Measurements from ENCODE around the gene XPO1. TPM values are rescaled to one million over a fixed set of nuclear protein-coding genes. Genes with fewer than 3 reads are reported as not detected.
"Not testable (repeated sequence)": the region's sequence is repeated elsewhere in the genome, so short reads cannot be mapped to it uniquely, and the experiment has no call there.

XPO1 gene
- 108 and 173 TPM in 2 replicates for total RNA-seq (2014; rRNA removed; shearing (Covaris generic); ENCODE audit: low replicate concordance)

DNA sequence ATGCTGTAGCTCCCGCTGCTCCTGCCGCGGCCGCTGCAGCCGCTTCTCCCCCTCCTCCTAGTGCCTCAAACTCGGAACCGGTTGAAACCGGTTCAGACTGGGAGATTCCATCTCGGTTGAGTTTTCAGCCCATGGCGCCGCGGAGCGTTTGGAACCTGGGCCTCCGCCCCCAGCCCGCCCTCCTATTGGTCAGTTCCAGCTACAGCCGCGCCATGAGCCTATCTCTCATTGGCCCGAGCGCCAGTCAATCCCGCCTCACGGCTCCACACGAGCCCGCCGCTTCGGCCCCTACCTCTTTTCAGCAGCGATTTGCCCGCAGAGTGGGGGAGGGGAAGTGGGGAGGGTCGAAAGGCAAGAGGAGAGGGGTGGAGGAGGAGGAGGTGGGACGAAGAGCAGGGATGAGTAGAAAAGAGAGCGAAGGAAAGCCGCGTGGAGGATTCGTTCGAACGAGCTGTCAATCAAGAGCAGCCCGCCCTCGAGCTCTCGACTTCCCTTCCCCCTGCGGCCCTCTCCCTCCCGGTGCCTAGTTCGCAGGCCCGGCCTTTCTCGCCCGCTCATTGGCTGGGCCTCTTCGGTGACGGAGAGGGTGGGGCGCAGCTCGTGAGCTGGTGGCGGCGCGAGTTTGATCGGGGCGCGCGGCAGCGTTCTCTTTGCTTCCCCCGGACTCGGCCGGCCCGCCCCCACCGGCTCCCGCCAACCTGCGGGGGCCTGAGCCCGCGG lies at the start of gene XPO1:
XPO1 (minus strand) TSS at position 157 of the 720 bp plus-strand sequence. CDS start 4,459 bp downstream, outside the sequence.
- Histone ChIP-seq H3K27me3 (no peaks in the 10 kb centered on the region), H3K9me3 (no peaks in the 10 kb centered on the region), H3K4me3 (peak within 1 kb of the TSS; percentile 98), H3K36me3 (peaks cover 12% of the 10 kb centered on the region)
- peak; percentile 100 for DNase-seq

DNA sequence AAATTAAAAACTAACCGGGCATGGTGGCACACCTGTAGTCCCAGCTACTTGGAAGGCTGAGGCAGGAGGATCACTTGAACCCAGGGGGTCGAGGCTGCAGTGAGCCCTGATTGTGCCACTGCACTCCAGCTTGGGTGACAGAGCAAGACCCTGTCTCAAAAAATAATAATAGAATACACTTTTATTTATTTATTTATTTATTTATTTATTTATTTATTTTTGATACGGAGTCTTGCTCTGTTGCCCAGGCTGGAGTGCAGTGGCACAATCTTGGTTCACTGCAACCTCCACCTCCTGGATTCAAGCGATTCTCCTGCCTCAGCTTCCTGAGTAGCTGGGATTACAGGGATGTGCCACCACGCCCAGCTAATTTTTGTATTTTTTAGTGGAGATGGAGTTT lies 48.8 kb upstream of the XPO1 start:
- not testable (repeated sequence) for H3K4me3 ChIP-seq, H3K36me3 ChIP-seq, H3K9me3 ChIP-seq, H3K27me3 ChIP-seq, DNase-seq

DNA sequence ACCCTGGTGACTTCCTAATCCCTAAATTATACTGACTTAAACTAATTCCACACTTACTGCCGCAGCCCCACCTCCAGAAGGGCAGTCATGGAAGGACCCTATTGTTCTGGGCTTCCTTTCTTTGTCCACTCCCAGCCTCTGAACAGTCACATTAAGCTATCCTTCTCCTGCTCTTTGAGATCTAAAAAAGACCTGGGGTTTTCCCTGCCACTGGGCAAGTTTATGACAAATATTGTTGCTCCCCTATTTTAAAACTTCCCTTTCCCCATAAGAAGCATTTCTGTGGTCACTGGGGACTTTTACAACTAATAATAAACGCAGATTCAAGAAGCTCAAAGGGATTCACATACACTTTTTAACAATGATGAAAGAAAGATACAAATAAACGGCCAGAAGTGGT lies 47.2 kb upstream of the XPO1 start:
- H3K4me3 ChIP-seq: no peak overlapping the region
- no peaks in the 10 kb centered on the region for H3K36me3 ChIP-seq
- H3K27me3 ChIP-seq: no peaks in the 10 kb centered on the region
- no peak for DNase-seq
- H3K9me3 ChIP-seq: no peaks in the 10 kb centered on the region

DNA sequence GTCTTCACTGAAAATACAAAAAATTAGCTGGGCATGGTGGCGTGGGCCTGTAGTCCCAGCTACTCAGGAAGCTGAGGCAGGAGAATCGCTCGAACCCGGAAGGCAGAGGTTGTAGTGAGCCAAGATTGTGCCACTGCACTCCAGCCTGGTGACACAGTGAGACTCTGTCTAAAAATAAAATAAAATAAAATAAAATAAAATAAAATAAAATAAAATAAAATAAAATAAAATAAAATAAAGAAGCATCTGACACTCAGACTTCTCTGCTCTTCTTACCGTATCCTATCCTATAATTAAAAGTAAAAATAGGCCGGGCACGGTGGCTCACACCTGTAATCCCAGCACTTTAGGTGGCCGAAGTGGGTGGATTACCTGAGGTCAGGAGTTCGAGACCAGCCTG lies 46.2 kb upstream of the XPO1 start:
- H3K27me3 ChIP-seq, DNase-seq, H3K4me3 ChIP-seq, H3K36me3 ChIP-seq, H3K9me3 ChIP-seq: not testable (repeated sequence)

DNA sequence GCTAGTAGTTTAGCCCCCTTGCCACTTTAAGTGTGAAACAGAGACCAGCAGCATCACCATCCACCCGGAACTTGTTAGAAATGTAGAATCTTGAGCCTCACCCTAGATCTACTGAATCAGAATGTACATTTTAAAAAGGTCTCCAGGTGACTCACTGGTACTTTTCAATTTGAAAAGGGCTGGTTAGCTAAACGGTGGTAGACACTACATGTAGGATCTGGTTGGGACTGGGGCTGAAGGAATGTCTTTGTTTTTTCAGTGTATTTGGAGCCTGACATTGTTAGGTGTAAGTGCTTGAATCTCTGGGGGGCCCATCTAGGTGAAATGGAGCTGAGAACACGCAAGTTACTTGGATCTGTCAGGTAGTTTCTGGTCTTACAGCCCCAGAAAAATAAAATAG lies 44.0 kb upstream of the XPO1 start:
- no peaks in the 10 kb centered on the region for H3K27me3 ChIP-seq
- no peak overlapping the region for H3K4me3 ChIP-seq
- no peaks in the 10 kb centered on the region for H3K36me3 ChIP-seq
- H3K9me3 ChIP-seq: no peaks in the 10 kb centered on the region
- no peak for DNase-seq

DNA sequence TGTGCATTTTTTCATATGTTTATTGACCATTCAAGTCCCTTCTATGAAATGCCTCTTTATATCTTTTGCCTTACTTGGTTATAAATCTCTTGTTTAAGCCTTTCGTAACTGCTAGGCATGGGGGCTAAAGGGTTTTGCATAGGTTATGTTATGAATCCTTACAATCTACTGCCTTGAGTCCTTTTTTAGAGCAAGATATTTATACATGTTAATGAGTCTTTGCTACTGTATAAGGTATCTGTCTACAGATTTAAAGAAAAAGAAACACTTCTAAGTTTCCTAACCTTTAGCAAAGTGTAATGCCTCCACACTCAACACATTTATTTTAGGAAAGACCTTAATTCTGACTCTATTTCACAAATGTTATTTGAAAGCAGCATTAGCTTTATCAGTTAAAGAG lies 43.6 kb upstream of the XPO1 start:
- Histone ChIP-seq H3K36me3 (no peaks in the 10 kb centered on the region), H3K27me3 (no peaks in the 10 kb centered on the region), H3K4me3 (no peak overlapping the region), H3K9me3 (no peaks in the 10 kb centered on the region)
- no peak for DNase-seq

- no peak overlapping the region for H3K4me3 ChIP-seq
- H3K27me3 ChIP-seq: no peaks in the 10 kb centered on the region
- DNase-seq: no peak
- H3K9me3 ChIP-seq: no peaks in the 10 kb centered on the region
- H3K36me3 ChIP-seq: no peaks in the 10 kb centered on the region
Measured at GRCh38 chr2:61575447-61575859, 37.3 kb upstream of the XPO1 start.

GRCh38 chr2:61566566-61566965 lies 28.4 kb upstream of the XPO1 start:
- Histone ChIP-seq H3K27me3 (no peaks in the 10 kb centered on the region; the same call in 1 of the 2 replicates), H3K4me3 (no peak overlapping the region), H3K36me3 (no peaks in the 10 kb centered on the region), H3K9me3 (no peaks in the 10 kb centered on the region)
- no peak for DNase-seq

GRCh38 chr2:61562615-61563014 lies 24.5 kb upstream of the XPO1 start:
- Histone ChIP-seq H3K27me3 (no peaks in the 10 kb centered on the region; the same call in 1 of the 2 replicates), H3K36me3 (no peaks in the 10 kb centered on the region), H3K4me3 (no peak overlapping the region), H3K9me3 (no peaks in the 10 kb centered on the region)
- no peak for DNase-seq

- H3K4me3 ChIP-seq: no peak overlapping the region
- no peak for DNase-seq
- H3K9me3 ChIP-seq: no peaks in the 10 kb centered on the region
- no peaks in the 10 kb centered on the region for H3K36me3 ChIP-seq
- H3K27me3 ChIP-seq: no peaks in the 10 kb centered on the region; the same call in 1 of the 2 replicates
Measured at GRCh38 chr2:61558160-61558559, 20.0 kb upstream of the XPO1 start.

DNA sequence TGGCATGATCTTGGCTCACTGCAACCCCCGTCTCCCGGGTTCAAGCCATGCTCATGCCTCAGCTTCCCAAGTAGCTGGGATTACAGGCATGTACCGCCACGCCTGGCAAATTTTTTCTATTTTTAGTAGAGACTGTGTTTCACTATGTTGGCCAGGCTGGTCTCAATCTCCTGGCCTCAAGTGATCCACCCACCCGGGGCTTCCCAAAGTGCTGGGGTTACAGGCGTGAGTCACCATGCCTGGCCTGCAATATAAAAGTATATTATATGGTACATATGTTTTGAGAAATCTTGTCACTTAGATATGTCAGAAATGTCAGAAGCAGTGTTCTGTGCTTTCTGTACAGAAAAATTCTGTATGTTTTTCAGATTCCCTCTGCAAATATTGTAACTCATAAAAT lies 19.2 kb upstream of the XPO1 start:
- no peaks in the 10 kb centered on the region for H3K36me3 ChIP-seq
- peak; percentile 22 for DNase-seq
- H3K4me3 ChIP-seq: no peak overlapping the region
- no peaks in the 10 kb centered on the region for H3K9me3 ChIP-seq
- no peaks in the 10 kb centered on the region; the same call in 1 of the 2 replicates for H3K27me3 ChIP-seq

GRCh38 chr2:61554604-61555003 lies 16.4 kb upstream of the XPO1 start:
- no peaks in the 10 kb centered on the region for H3K36me3 ChIP-seq
- no peaks in the 10 kb centered on the region for H3K27me3 ChIP-seq
- H3K4me3 ChIP-seq: no peak overlapping the region
- H3K9me3 ChIP-seq: no peaks in the 10 kb centered on the region
- no peak for DNase-seq

DNA sequence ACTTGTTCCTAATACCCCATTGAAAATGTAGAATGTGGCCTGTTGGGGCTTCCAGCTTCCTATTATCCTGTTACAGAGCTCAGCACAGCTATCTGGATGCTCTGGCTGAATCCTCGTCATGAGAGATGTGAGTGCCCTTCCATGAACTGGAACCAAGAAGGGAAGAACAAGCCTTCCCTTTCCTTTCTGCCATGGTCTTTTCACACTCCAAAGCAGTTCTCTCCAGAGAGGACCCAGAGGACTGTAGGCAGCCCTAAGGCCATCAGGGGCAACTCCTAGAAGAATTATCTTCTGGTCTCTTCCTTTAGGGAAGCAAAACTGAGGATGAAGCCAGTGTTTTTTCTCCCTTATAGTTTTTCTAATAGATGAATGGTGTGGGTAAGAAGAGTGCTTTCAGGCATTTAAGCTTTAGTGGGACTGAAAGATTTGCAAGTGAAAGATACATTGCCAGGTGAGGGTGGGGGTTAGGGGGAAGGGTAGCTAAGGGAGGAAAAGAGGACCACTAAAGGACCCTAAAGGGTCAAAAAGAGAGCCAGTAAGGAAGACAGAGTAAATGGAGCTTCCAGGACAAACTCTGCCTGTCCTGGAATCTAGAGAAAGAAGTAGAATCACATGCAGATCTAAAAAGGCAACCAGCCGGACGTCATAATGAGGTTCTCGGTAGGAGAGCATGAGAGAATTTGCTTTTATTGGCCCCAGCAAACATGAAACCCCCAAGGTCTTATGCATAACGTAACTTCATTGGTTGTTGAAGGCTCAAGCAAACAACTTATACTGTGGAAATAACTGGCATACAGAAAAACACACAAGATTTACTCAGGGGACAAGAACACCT lies 12.4 kb upstream of the XPO1 start:
- no peak for DNase-seq
- H3K36me3 ChIP-seq: no peaks in the 10 kb centered on the region

DNA sequence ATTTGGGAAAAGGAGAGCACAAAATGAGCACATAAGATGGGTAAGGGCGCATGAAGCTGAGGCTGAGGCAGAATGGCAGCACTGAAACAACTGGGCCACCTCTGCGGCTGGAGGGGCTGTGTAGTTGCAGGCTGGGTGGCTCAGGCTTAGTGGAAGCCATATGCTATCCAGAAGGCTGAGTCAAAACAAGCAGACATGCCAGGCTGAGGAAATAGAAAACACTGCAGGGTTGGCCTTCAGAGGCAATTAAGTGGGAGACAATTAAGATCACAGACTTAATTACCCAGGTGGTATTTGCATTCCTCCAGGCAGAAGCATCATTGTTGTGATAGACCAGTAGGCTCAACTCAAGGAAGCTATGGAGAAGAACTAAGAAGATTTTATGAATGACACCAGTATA lies 11.4 kb upstream of the XPO1 start:
- Histone ChIP-seq H3K9me3 (no peaks in the 10 kb centered on the region), H3K36me3 (no peaks in the 10 kb centered on the region), H3K4me3 (no peak overlapping the region), H3K27me3 (no peaks in the 10 kb centered on the region)
- DNase-seq: no peak

More for the DNA sequence above, 12.4 kb upstream of the XPO1 start:
- no peak overlapping the region for H3K4me3 ChIP-seq
- H3K27me3 ChIP-seq: no peaks in the 10 kb centered on the region
- no peaks in the 10 kb centered on the region for H3K9me3 ChIP-seq

DNA sequence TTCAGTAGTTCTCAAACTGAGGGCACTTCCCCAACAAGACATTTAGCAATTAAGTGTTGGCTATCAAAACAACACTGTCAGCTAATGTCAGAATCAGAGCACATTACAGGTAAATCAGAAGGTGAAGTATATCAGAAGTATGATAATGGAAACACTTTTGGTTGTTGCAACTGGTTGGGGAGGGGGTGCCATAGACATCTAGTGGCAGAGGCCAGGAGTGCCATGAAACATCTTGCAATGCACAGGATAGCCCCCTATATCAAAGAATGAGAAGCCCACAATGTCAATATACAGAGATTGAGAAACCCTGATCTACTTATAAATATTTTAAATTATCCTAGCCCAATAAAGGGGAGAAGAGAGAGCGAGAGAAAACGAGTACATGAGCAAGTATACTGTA lies 4.9 kb upstream of the XPO1 start:
- Histone ChIP-seq H3K9me3 (no peaks in the 10 kb centered on the region), H3K27me3 (no peaks in the 10 kb centered on the region), H3K36me3 (no peaks in the 10 kb centered on the region), H3K4me3 (no peak overlapping the region)
- DNase-seq: no peak

DNA sequence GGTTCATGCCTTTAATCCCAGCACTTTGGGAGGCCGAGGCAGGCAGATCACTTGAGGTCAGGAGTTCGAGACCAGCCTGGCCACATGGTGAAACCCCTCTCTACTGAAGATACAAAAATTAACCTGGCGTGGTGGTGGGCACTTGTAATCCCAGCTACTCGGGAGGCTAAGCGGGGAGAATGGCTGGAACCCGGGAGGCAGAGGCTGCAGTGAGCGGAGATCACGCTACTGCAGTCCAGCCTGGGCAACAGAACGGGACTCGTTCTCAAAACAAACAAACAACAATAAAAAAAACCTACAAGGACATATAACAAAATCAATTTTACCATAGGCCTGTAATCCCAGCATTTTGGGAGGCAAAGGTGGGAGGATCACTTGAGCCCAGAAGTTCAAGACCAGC lies 2.0 kb upstream of the XPO1 start:
- H3K9me3 ChIP-seq, H3K36me3 ChIP-seq, H3K4me3 ChIP-seq, DNase-seq, H3K27me3 ChIP-seq: not testable (repeated sequence)

GRCh38 chr2:61538920-61539520 lies 864 bp upstream of the XPO1 start:
- H3K36me3 ChIP-seq: peaks cover 7% of the 10 kb centered on the region
- DNase-seq: peak; percentile 37
- no peaks in the 10 kb centered on the region for H3K27me3 ChIP-seq
- H3K4me3 ChIP-seq: peak overlapping the region; percentile 98
- no peaks in the 10 kb centered on the region for H3K9me3 ChIP-seq

Data from MG63 (cell line).